Measurements from ENCODE around the gene PGM5. TPM values are rescaled to one million over a fixed set of nuclear protein-coding genes. Genes with fewer than 3 reads are reported as not detected.

PGM5 gene
- total and polyA plus RNA-seq, 2 of the 4 experiments (the other 2 are of a cell fraction): 8.3 to 14.7 TPM

GRCh38 chr9:68495247-68495646 lies 138.8 kb downstream of the PGM5 start:
- no peak overlapping the region for H2BK20ac ChIP-seq (ENCODE audit: low read depth, low read length)
- no TSS peak for BruUV-seq (replicated peaks)
- dilution Hi-C loops (cut with HindIII; ENCODE audit: low sequenced_read_pairs, unreplicated experiment): no loop called here
- H2AK9ac ChIP-seq (replicated peaks; ENCODE audit: low read depth, low read length, poor library complexity): no peak overlapping the region
- TF ChIP-seq BHLHE40 (IDR thresholded peaks at IDR 0.05; ENCODE audit: low read depth, low read length): no peak
- TF ChIP-seq MAFK (IDR thresholded peaks at IDR 0.05; ENCODE audit: low read depth, low read length): no peak
- TF ChIP-seq RCOR1 (IDR thresholded peaks at IDR 0.05; ENCODE audit: insufficient replicate concordance, low read length): no peak
- no peak for TF ChIP-seq MAZ (IDR thresholded peaks at IDR 0.05; ENCODE audit: borderline replicate concordance, low read depth, low read length)
- TF ChIP-seq SMC3 (IDR thresholded peaks at IDR 0.05; ENCODE audit: low read depth, low read length): no peak
- TF ChIP-seq POLR2A (IDR thresholded peaks at IDR 0.05; ENCODE audit: low read depth, low read length): no peak
- TF ChIP-seq RAD21 (IDR thresholded peaks at IDR 0.05; ENCODE audit: low read length): no peak
- no peak for TF ChIP-seq MXI1 (IDR thresholded peaks at IDR 0.05; ENCODE audit: borderline replicate concordance, low read depth, low read length)
- no peak for TF ChIP-seq ELK1 (IDR thresholded peaks at IDR 0.05; ENCODE audit: borderline replicate concordance, low read depth, low read length)
- no peak for TF ChIP-seq CHD1 (IDR thresholded peaks at IDR 0.05; ENCODE audit: low read depth, low read length)
- TF ChIP-seq CTCF (conservative IDR thresholded peaks at IDR 0.05; ENCODE audit: low read depth, low read length): no peak
- no peak for TF ChIP-seq USF2 (IDR thresholded peaks at IDR 0.05; ENCODE audit: low read depth, low read length)
- no peak overlapping the region for H3K23ac ChIP-seq (ENCODE audit: low read depth, low read length)
- no peaks in the 10 kb centered on the region for H4K20me1 ChIP-seq (ENCODE audit: insufficient read depth, low read length)
- no peak overlapping the region for H3K9ac ChIP-seq (ENCODE audit: low read depth, low read length)
- DNase-seq (no peak), ATAC-seq (ENCODE audit: low read depth) (no peak)
- no peak overlapping the region for H4K5ac ChIP-seq (ENCODE audit: low read depth, low read length)
- POLR2A ChIA-PET (ENCODE audit: unreplicated experiment): no interaction called here
- CTCF ChIA-PET: no interaction called here
- no peak overlapping the region for H3K27ac ChIP-seq (ENCODE audit: insufficient read depth, low read length)
- intact Hi-C loops (cut with micrococcal nuclease): loop anchor here (5.0 kb wide), 1 partner anchor 53 kb away; no protein-coding TSS in a partner anchor
- H2BK15ac ChIP-seq (ENCODE audit: low read depth, low read length): no peak overlapping the region
- in situ Hi-C loops (cut with MboI; ENCODE audit: low sequenced_read_pairs): no loop called here
- no peak overlapping the region for H3K56ac ChIP-seq (ENCODE audit: extremely low read depth, insufficient read depth, low read length)
- H2AK5ac ChIP-seq (ENCODE audit: low read depth, low read length): no peak overlapping the region
- WGBS, 2 experiments (ENCODE audit: extremely low coverage in 2 of 2, insufficient read length in 1 of 2): no CpG with 5 or more reads among the region's 1 CpG
- no peak overlapping the region for H3K14ac ChIP-seq (replicated peaks; ENCODE audit: low read depth, low read length)
- H3K4me3 ChIP-seq (ENCODE audit: insufficient read depth, low read depth, low read length): no peak overlapping the region
- H3K4me2 ChIP-seq (ENCODE audit: low read depth, low read length): no peak overlapping the region
- H3K9me1 ChIP-seq (ENCODE audit: insufficient read depth, low read length): no peaks in the 10 kb centered on the region; the same call in 1 of the 2 replicates
- peaks cover 4% of the 10 kb centered on the region; the same call in 1 of the 2 replicates for H3K4me1 ChIP-seq (ENCODE audit: control insufficient read depth, insufficient read depth, low read length)
- no peak overlapping the region for H4K8ac ChIP-seq (ENCODE audit: low read depth in 2 of 2, low read length in 2 of 2)
- H3K9me3 ChIP-seq (ENCODE audit: control insufficient read depth, insufficient read depth, low read length): no peaks in the 10 kb centered on the region
- no peaks in the 10 kb centered on the region for H3K27me3 ChIP-seq (ENCODE audit: control insufficient read depth, insufficient read depth, low read length)
- no peak overlapping the region for H2AFZ ChIP-seq (replicated peaks; ENCODE audit: low read length, poor library complexity)
- no peak overlapping the region for H3K4ac ChIP-seq (ENCODE audit: low read depth, low read length)
- H3K36me3 ChIP-seq (ENCODE audit: control insufficient read depth, insufficient read depth, low read length): no peaks in the 10 kb centered on the region
- H4K91ac ChIP-seq (ENCODE audit: insufficient read depth, low read depth, low read length): no peak overlapping the region
- H2BK5ac ChIP-seq (ENCODE audit: low read depth, low read length, poor library complexity, severe bottlenecking): no peak overlapping the region
- H3K18ac ChIP-seq (ENCODE audit: low read depth, low read length): no peak overlapping the region
- H2BK120ac ChIP-seq (ENCODE audit: low read depth, low read length): no peak overlapping the region
- no peaks in the 10 kb centered on the region for H3K79me1 ChIP-seq (ENCODE audit: low read depth in 1 of 2, low read length in 2 of 2)
